Left lung (tissue), 10 donors: Measurements from ENCODE around the gene CREB5. TPM values are rescaled to one million over a fixed set of nuclear protein-coding genes. Genes with fewer than 3 reads are reported as not detected.

Source experiments
- ATAC-seq: fragments of 200-7000 bp; cut with Tn5 transposase; one replicate; pipeline ENCODE4 v1.9.1; 2020; ENCODE audit warnings: moderate library complexity
- DNase-seq, 4 donors: peaks; one replicate each; pipeline ENCODE4 v3.0.0-alpha.2; 2013 to 2020
- H3K27ac ChIP-seq, 2 donors: fragments of 200-600 bp; sonication (generic) in 1 of 2; one replicate each; pipeline versions ENCODE4 v1.5.0 to v1.8.0; 2020 to 2021
- H3K27me3 ChIP-seq, 2 donors: fragments of 200-600 bp; sonication (generic) in 1 of 2; one replicate each; pipeline versions ENCODE4 v1.5.0 to v1.8.0; 2020 to 2021
- H3K36me3 ChIP-seq, 2 donors: fragments of 200-600 bp; sonication (generic) in 1 of 2; one replicate each; pipeline versions ENCODE4 v1.5.0 to v1.8.0; 2020 to 2021
- H3K4me1 ChIP-seq, 2 donors: fragments of 200-600 bp; one replicate each; pipeline ENCODE4 v1.8.0; 2021
- H3K4me3 ChIP-seq, 2 donors: fragments of 200-600 bp; sonication (generic) in 1 of 2; one replicate each; pipeline versions ENCODE4 v1.5.0 to v1.8.0; 2020 to 2021; ENCODE audit warnings: mild to moderate bottlenecking in 1 of 2
- H3K9me3 ChIP-seq, 2 donors: fragments of 200-600 bp; sonication (generic) in 1 of 2; one replicate each; pipeline versions ENCODE4 v1.5.0 to v1.8.0; 2020 to 2021
- CTCF ChIP-seq, 2 donors: fragments of 200-600 bp; sonication (generic) in 1 of 2; IDR thresholded peaks; one replicate each; pipeline versions ENCODE4 v1.5.0 to v1.8.0; 2021; ENCODE audit warnings: antibody characterized with exemption in 2 of 2
- intact Hi-C, 2 donors: fragments of 100-400 bp; cut with DNase I; formaldehyde crosslinking; loops; one replicate each; pipeline versions ENCODE4 v1.11.2 to v1.14.2; 2022
- polyA plus RNA-seq, 6 donors: library from polyadenylated mRNA; unstranded; fragments of 120-200 nt; gene quantifications; one replicate each; pipeline ENCODE4 v1.2.1, GENCODE V29; 2013; ENCODE audit not compliant: insufficient read length in 6 of 6
- total RNA-seq, 2 donors: library from RNA; stranded (reverse); fragmentation: NEBNext Ultra II Directional; extraction: Animal tissue kit (Norgen Biotek cat#: 25700); gene quantifications; one replicate each; pipeline ENCODE4 v1.2.1, GENCODE V29; 2021
- donor health status: DM: no; HTN: yes; CAD: no.
- donor health status: DM: no; HTN: no; CAD: no.

Gene CREB5
- total and polyA plus RNA-seq, 8 donors = 6.6 to 19.9 (median 15.7) TPM

GRCh38 chr7:28804157-28804556 is 391.8 kb downstream of the CREB5 start:
- no peak overlapping the region for H3K27ac ChIP-seq
- no peak for TF ChIP-seq CTCF (IDR thresholded peaks at IDR 0.05)
- H3K27me3 ChIP-seq = no peaks in the 10 kb centered on the region
- no peak for DNase-seq
- intact Hi-C loops = no loop called here
- no peak overlapping the region for H3K4me3 ChIP-seq
- no peaks in the 10 kb centered on the region for H3K4me1 ChIP-seq
- no peak for ATAC-seq
- H3K36me3 ChIP-seq = peaks cover 0 to 18% of the 10 kb centered on the region in 2 donors
- H3K9me3 ChIP-seq = no peaks in the 10 kb centered on the region

- no peak overlapping the region for H3K27ac ChIP-seq
- H3K4me1 ChIP-seq = no peaks in the 10 kb centered on the region
- ATAC-seq = peak; percentile 13
- H3K4me3 ChIP-seq = no peak overlapping the region
- DNase-seq = no peak
- H3K36me3 ChIP-seq = peaks cover 0 to 18% of the 10 kb centered on the region in 2 donors
- TF ChIP-seq CTCF (IDR thresholded peaks at IDR 0.05) = no peak
- no peaks in the 10 kb centered on the region for H3K27me3 ChIP-seq
- H3K9me3 ChIP-seq = no peaks in the 10 kb centered on the region
- intact Hi-C loops = no loop called here
These were observed 392.7 kb downstream of the CREB5 start for GRCh38 chr7:28804990-28805389.

GRCh38 chr7:28806841-28807240 is 394.5 kb downstream of the CREB5 start:
- no peak for ATAC-seq
- no peaks in the 10 kb centered on the region for H3K4me1 ChIP-seq
- intact Hi-C loops = no loop called here
- no peak for DNase-seq
- H3K27me3 ChIP-seq = no peaks in the 10 kb centered on the region
- peaks cover 0 to 26% of the 10 kb centered on the region in 2 donors for H3K36me3 ChIP-seq
- no peak for TF ChIP-seq CTCF (IDR thresholded peaks at IDR 0.05)
- no peak overlapping the region for H3K27ac ChIP-seq
- H3K9me3 ChIP-seq = no peaks in the 10 kb centered on the region
- no peak overlapping the region for H3K4me3 ChIP-seq

- Histone ChIP-seq H3K27ac (no peak overlapping the region), H3K27me3 (no peaks in the 10 kb centered on the region), H3K4me1 (no peaks in the 10 kb centered on the region), H3K9me3 (no peaks in the 10 kb centered on the region), H3K36me3 (peaks cover 0 to 27% of the 10 kb centered on the region in 2 donors), H3K4me3 (no peak overlapping the region)
- intact Hi-C loops = no loop called here
- no peak for TF ChIP-seq CTCF (IDR thresholded peaks at IDR 0.05)
- no peak for DNase-seq
- no peak for ATAC-seq
These were observed 395.2 kb downstream of the CREB5 start for GRCh38 chr7:28807396-28807994.

- TF ChIP-seq CTCF (IDR thresholded peaks at IDR 0.05) = no peak
- DNase-seq = no peak
- Histone ChIP-seq H3K27ac (no peak overlapping the region), H3K9me3 (no peaks in the 10 kb centered on the region), H3K27me3 (no peaks in the 10 kb centered on the region), H3K4me1 (no peaks in the 10 kb centered on the region), H3K4me3 (no peak overlapping the region), H3K36me3 (peaks cover 0 to 29% of the 10 kb centered on the region in 2 donors)
- no peak for ATAC-seq
- intact Hi-C loops = no loop called here
These were observed 396.6 kb downstream of the CREB5 start for GRCh38 chr7:28808796-28809533.
